ENCODE measurements around the gene PTPN14.

The PTPN14 gene

DNA sequence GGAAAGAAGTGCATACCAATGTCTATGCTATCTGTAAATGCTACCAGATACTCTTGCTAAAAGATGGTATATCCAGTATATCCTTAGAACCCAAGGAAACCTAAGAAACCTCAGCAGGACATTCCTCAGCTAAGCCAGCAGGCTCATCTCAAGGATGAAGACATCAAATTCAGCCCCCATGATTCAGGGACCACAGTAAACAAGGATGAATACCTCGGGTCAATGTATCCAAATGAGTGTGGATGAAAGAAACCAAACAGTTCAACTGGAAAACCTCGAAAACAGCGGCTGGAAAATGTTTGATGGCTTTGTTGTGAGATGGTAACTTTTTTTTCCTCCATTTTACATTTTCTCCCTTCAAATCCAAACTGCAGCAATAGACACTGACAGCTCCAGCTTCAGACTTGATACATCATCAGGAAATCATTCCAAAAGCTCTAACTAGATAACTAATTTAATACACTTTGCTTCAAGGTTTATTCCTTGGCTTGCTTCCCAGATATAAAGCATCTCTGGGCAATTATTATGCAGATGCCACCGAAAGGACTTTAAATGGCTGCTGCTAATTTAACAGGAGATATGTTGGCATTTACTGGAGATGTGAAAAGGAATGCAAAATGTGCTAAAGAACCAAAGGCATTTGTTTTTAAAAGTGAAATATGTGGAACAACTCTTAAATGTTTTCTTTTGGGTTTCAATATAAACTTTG, 196.8 kb downstream of the PTPN14 start:
- peak; percentile 38 for DNase-seq

GRCh38 chr1:214352838-214353237, 198.6 kb downstream of the PTPN14 start:
- DNase-seq, result no peak

DNA sequence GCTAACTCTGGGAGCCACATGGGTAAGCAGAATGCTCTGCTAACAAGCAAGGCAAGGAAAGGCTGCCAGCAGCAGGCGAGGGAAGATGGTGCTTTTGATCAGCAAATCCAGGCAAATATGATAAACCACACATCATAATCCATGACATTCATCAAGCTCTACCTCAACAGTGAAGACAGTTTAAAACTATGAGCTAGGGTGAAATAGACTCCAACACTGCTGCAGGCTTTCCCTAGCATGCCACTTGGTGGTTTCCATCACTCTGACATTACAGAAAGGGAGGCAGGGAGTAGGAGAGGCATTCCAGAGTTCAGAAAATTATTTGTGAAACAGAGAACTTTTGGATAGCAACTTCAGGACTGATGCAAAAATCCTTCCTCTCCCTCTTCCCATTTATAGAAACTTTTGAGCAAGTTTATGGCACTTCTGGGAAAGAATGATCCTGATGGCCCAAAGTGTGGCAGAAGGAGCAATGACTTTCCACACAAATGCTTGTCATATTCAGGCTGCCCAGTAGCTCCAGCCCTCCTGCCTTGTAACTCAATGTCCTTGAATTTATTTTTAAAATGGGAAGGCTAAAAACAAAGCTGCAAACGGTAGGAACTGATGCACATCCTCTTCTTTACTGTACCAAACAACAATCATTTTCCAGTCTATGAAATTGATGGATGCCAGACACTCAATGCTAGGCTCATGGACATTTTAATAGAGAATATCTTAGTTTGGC, 199.7 kb downstream of the PTPN14 start:
- DNase-seq, result no peak

DNA sequence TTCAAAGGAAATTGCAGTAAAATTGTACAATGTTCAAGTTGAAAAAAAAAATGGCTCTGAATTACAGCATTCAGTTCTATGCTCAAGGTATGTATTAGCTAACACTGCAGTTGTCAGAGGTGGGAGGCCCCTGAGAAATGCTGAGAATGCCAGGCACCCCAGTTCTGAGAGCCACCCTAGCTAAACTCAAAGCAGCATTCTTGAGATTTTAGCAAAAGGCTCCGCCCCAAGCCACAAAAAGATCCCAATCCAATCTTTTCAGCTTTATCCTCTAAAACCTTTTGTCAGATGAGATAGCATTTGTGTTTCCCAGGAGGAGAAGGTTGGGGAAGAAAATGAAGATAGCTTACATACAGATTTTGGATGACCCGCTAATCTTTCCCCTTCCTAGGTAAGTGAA, 201.6 kb downstream of the PTPN14 start:
- no peak for DNase-seq

DNA sequence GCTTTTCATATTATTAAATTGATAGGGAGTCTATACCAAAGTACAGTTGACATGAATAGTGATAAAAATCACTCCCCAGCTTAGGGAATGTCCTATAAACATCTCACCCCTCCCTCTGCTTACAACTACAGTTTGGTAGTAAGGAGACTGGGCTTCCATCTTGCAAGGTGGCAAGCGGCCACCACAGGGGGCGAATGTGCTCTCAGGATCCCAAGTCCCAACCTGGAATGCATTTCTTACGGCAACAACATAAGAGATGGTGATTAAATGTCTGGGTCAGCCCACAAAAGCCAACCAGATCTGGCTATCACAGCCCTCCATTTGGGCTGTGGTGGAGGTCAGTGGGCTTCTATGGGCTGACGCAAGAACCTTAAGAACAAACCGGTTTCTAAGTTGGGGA, 202.4 kb downstream of the PTPN14 start:
- DNase-seq, result no peak

- DNase-seq, result no peak
Observed at GRCh38 chr1:214344897-214345296, 206.5 kb downstream of the PTPN14 start.

- no peak for DNase-seq
Observed at GRCh38 chr1:214342525-214342924, 208.9 kb downstream of the PTPN14 start.

GRCh38 chr1:214341932-214342331, 209.5 kb downstream of the PTPN14 start:
- no peak for DNase-seq

GRCh38 chr1:214341459-214341858, 209.9 kb downstream of the PTPN14 start:
- DNase-seq, result no peak

GRCh38 chr1:214338212-214338611, 213.2 kb downstream of the PTPN14 start:
- DNase-seq, result no peak

DNA sequence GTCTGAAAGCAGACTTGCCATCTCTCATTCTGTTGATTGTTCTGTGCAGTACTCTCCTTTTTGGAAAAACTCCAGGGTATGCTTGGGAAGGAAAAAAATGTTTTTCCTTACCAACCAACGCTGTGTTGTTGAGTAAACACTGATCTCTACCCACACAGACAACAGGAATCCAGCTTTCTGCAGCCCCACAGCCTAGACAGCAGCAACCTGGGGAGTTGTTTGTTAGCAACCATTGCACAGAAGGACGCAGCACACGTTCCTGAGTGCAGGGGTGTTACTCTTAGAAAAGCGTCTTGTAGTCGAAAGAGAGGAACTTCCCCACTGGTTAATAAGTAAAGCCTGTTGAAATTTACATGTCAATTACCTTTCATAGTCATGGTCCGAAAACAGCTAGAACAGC, 213.9 kb downstream of the PTPN14 start:
- no peak for DNase-seq

- DNase-seq, result no peak
Observed at GRCh38 chr1:214337015-214337414, 214.4 kb downstream of the PTPN14 start.

DNA sequence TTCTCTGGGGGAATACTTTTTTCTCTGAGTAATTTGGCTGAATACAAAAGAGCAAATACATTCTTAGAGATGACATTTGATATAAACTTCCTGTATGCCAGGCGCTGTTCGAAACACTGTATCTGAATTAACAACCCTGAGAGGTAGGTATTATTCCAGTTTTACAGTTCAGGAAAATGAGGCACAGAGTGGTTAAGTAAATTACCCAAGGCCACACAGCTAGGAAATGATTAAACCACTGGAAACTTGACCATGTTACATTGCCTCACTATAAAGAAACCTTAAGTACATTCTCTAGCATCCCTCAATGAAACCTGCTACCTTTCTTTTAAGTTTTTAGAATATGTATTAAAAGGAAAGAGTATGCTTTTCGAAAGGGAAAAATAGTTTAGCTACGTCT, 215.8 kb downstream of the PTPN14 start:
- DNase-seq, result no peak

- DNase-seq, result peak; percentile 41
Observed at GRCh38 chr1:214332946-214333798, 218.2 kb downstream of the PTPN14 start.

GRCh38 chr1:214331827-214332423, 219.5 kb downstream of the PTPN14 start:
- no peak for DNase-seq

- no peak for DNase-seq
Observed at GRCh38 chr1:214331180-214331579, 220.2 kb downstream of the PTPN14 start.

GRCh38 chr1:214330715-214331114, 220.7 kb downstream of the PTPN14 start:
- no peak for DNase-seq

DNA sequence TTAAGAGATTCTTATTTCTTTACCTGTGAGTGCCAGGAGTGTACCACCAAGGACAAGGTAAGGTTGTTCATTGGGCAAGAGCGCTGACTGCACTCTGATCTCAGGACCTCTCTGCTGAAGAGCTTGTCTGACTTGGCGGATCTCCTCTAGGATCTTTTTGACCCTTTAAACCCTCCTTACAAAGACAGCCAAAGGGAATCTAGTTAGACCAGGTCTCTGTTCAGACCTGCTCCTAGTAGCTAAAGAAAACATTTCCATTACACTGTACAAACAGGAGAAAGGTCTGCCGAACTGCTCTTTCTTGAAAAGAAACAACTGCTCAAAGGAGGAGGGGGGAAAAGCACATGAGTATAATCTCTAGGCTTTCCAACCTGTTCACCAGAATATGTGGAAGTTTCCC, 221.2 kb downstream of the PTPN14 start:
- DNase-seq, result no peak

DNA sequence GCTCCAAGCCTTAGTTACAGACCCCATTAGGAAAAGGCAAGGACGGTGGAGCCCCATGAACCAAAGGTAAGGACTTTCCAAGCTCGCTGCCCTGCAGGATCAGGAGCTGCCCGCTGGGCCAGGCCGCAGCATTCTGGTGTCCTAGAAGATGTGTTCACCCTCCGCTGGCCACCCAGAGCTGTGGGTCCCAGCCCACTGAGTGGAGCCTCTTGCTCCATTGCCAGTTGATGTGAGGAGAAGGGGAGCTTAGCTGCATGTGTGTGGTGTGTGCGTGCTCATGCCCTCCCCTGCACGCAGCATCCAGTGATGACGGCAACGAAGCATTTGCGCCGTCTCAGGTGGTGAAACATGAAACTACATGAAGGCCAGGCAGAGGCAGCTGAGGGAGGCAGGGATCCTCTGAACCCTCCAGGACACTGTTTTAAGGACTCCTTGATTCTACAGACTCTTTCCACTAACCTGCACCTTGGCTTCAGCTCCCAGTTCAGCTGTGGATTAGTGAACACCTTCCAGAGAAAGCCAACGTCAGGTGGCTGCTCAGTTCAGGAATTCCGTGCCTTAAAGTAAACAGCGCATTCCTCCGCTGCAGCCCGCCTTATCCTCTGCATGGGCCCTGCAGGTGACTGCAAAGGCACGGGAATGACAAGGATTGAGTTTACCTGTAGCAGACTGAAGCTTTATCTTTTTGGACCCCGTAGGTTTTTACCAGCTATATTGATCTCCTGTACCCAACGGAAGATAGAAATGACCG, 221.8 kb downstream of the PTPN14 start:
- no peak for DNase-seq

DNA sequence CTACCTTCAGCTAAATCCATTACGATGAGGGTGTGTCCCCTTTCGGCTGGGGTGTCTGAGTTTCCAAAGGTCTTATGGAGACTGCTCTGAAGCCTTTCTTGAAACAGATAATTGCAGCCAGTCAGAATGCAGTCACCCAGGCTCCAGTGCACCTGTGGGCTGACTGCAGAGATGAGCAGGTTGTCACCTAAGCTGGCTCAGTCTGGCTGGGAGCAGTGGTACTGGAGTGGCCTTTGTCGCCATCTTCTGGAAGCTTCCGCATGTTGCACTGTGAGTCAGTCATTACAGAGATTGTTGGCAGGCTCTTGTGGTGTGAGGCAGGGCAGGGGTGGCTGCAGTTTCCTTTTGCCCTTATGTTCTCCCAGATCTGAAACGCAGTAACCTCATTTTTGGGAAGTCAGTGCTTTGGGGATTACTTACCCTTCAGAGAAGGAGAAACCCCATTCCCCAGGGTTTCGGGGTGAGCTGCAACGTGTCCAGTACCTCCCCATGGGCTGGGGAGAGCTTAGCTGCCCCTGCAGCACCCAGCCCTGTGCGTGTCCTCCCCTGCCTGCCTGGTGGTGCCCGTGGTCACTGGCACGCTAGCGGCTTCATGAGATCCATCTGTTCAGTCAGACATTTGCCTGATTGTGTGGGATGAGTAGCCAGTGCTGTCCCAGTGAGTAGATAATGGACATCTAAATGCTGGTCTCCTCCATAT, 222.5 kb downstream of the PTPN14 start:
- peak; percentile 68 for DNase-seq

DNA sequence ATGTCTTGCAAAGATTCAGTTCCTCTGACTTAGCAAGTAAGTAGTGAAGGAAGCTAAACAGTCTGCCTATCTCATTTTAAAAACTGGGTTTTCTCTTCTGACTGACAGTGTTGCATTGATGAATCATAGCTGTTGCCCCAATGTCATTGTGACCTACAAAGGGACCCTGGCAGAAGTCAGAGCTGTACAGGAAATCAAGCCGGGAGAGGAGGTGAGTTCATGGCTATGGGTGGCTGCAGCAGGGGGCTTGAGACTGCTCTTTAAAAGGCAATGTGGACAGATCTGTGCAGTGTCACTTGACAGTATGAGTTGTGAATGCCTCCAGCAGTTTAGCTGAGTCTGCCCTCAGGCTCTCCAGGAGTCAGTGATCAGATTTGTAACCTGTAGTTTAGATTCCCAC, 223.9 kb downstream of the PTPN14 start:
- no peak for DNase-seq

DNA sequence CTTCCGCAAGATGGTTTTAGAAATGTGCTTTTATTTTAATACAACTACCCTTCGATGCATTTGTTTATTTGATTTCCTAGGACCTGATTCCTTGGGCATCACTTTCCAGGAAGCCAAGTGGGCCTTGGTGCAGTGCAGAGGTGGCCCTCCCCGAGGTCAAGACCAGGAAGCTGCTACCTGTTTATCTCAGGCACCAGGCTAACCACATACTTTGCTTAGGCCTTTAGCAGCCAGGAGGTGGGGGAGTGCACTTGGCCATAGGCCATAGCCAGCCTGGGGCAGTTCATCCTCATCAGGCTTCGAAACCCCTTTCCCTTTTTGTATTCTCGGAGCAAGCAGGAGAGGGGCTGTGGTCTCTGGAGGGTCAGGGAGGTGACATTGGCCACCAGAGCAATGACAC, 225.0 kb downstream of the PTPN14 start:
- no peak for DNase-seq

Measured in NCI-H1694 treated with DMSO at 0.1 percent for 48 hours (cell line).